IMR-90 (cell line): ENCODE measurements around the gene OR6C74.

Source experiments
- BHLHE40 ChIP-seq: fragments of 150-350 bp; IDR thresholded peaks from 2 replicates; pipeline ENCODE4 v1.6.1; 2016; ENCODE audit warnings: mild to moderate bottlenecking, low read depth, low read length
- CTCF ChIP-seq: conservative IDR thresholded peaks from 2 replicates; pipeline ENCODE4 v1.5.1; 2012; ENCODE audit warnings: mild to moderate bottlenecking, low read depth, low read length, improper control_type of control experiment
- ELK1 ChIP-seq: fragments of 150-350 bp; IDR thresholded peaks from 2 replicates; pipeline ENCODE4 v1.6.1; 2016; ENCODE audit warnings: low read depth, mild to moderate bottlenecking, low read length, moderate library complexity, borderline replicate concordance
- FOS ChIP-seq: fragments of 150-350 bp; IDR thresholded peaks from 2 replicates; pipeline ENCODE4 v1.6.1; 2016; ENCODE audit warnings: low read depth, low read length
- MAFK ChIP-seq: IDR thresholded peaks from 2 replicates; pipeline ENCODE4 v1.6.1; 2012; ENCODE audit warnings: low read depth, low read length, improper control_type of control experiment
- MAZ ChIP-seq: IDR thresholded peaks from 2 replicates; pipeline ENCODE4 v1.6.1; 2012; ENCODE audit warnings: low read depth, mild to moderate bottlenecking, low read length, improper control_type of control experiment, moderate library complexity, borderline replicate concordance
- MXI1 ChIP-seq: IDR thresholded peaks from 2 replicates; pipeline ENCODE4 v1.6.1; 2012; ENCODE audit warnings: low read depth, mild to moderate bottlenecking, low read length, moderate library complexity, borderline replicate concordance
- NFE2L2 ChIP-seq: fragments of 150-350 bp; IDR thresholded peaks from 2 replicates; pipeline ENCODE4 v1.6.1; 2016; ENCODE audit warnings: low read depth, mild to moderate bottlenecking, low read length
- POLR2A ChIP-seq: IDR thresholded peaks from 2 replicates; pipeline ENCODE4 v1.6.1; 2012; ENCODE audit warnings: mild to moderate bottlenecking, low read depth, low read length
- RAD21 ChIP-seq: IDR thresholded peaks from 2 replicates; pipeline ENCODE4 v1.6.1; 2012; ENCODE audit warnings: low read length, improper control_type of control experiment
- RCOR1 ChIP-seq: IDR thresholded peaks from 2 replicates; pipeline ENCODE4 v1.6.1; 2012; ENCODE audit warnings: mild to moderate bottlenecking, low read length, improper control_type of control experiment; ENCODE audit not compliant: insufficient replicate concordance
- RFX5 ChIP-seq: IDR thresholded peaks from 2 replicates; pipeline ENCODE4 v1.8.0; 2012; ENCODE audit warnings: low read depth, mild to moderate bottlenecking, low read length, moderate library complexity
- SMC3 ChIP-seq: fragments of 150-350 bp; IDR thresholded peaks from 2 replicates; pipeline ENCODE4 v1.6.1; 2016; ENCODE audit warnings: low read depth, mild to moderate bottlenecking, antibody characterized with exemption, low read length, moderate library complexity
- USF2 ChIP-seq: fragments of 150-350 bp; IDR thresholded peaks from 2 replicates; pipeline ENCODE4 v1.6.1; 2017; ENCODE audit warnings: mild to moderate bottlenecking, antibody characterized with exemption, low read length, low read depth

GRCh38 chr12:55220725-55221124 lies 23.7 kb upstream of the OR6C74 start, which contains the start of gene OR10A7:
- no peak for TF ChIP-seq CTCF
- no peak for TF ChIP-seq BHLHE40
- TF ChIP-seq MAFK: no peak
- TF ChIP-seq MXI1: no peak
- no peak for TF ChIP-seq POLR2A
- TF ChIP-seq USF2: no peak
- no peak for TF ChIP-seq RAD21
- no peak for TF ChIP-seq RCOR1
- no peak for TF ChIP-seq FOS
- TF ChIP-seq ELK1: no peak
- no peak for TF ChIP-seq RFX5
- no peak for TF ChIP-seq SMC3
- no peak for TF ChIP-seq MAZ
- no peak for TF ChIP-seq NFE2L2
